Neural cell (in vitro differentiated cells): Measurements from ENCODE around the gene PDLIM5. TPM values are rescaled to one million over a fixed set of nuclear protein-coding genes. Genes with fewer than 3 reads are reported as not detected.

Source experiments
- H2AFZ ChIP-seq: fragments of 200-600, 300-800 bp; sonication (generic), shearing (Covaris generic); 2 replicates; pipeline ENCODE4 v1.6.0; 2014; ENCODE audit warnings: low read depth, mild to moderate bottlenecking, antibody characterized with exemption, low read length, moderate library complexity
- H3F3A ChIP-seq: fragments of 200-600 bp; shearing (Covaris generic); 2 replicates; pipeline ENCODE4 v1.6.1; 2016; ENCODE audit warnings: mild to moderate bottlenecking, moderate library complexity, mixed read lengths, antibody characterized with exemption, low read length; ENCODE audit not compliant: insufficient read depth, poor library complexity, severe bottlenecking
- H3K27ac ChIP-seq: fragments of 200-600, 300-800 bp; sonication (generic), shearing (Covaris generic); 2 replicates; pipeline ENCODE4 v1.5.1; 2014; ENCODE audit warnings: mild to moderate bottlenecking, low read length, moderate library complexity
- H3K27me3 ChIP-seq: fragments of 300-800, 200-600 bp; sonication (generic), shearing (Covaris generic); 2 replicates; pipeline ENCODE4 v1.6.0; 2014; ENCODE audit warnings: mild to moderate bottlenecking, low read depth, low read length, moderate library complexity; ENCODE audit not compliant: insufficient read depth
- H3K36me3 ChIP-seq: fragments of 300-800, 200-600 bp; sonication (generic), shearing (Covaris generic); 2 replicates; pipeline ENCODE4 v1.5.1; 2014; ENCODE audit warnings: mild to moderate bottlenecking, antibody characterized with exemption, low read length, moderate library complexity; ENCODE audit not compliant: insufficient read depth
- H3K4me2 ChIP-seq: fragments of 300-800, 200-600 bp; sonication (generic), shearing (Covaris generic); 2 replicates; pipeline ENCODE4 v1.6.0; 2014; ENCODE audit warnings: mild to moderate bottlenecking, low read length
- H3K4me3 ChIP-seq: fragments of 300-800, 200-600 bp; sonication (generic), shearing (Covaris generic); 2 replicates; pipeline ENCODE4 v1.5.1; 2014; ENCODE audit warnings: mild to moderate bottlenecking, low read length, moderate library complexity
- H3K79me2 ChIP-seq: fragments of 200-600 bp; shearing (Covaris generic); replicated peaks from 2 replicates; pipeline ENCODE4 v1.6.0; 2014; ENCODE audit warnings: mild to moderate bottlenecking, low read length, moderate library complexity; ENCODE audit not compliant: insufficient read depth
- H3K9ac ChIP-seq: fragments of 300-800, 200-600 bp; sonication (generic), shearing (Covaris generic); 2 replicates; pipeline ENCODE4 v1.6.1; 2016; ENCODE audit warnings: mild to moderate bottlenecking, low read length, mixed read lengths
- H3K9me2 ChIP-seq: fragments of 200-600 bp; shearing (Covaris generic); 2 replicates; pipeline ENCODE4 v1.6.1; 2016; ENCODE audit warnings: mild to moderate bottlenecking, low read length, mixed read lengths; ENCODE audit not compliant: insufficient read depth
- H3K9me3 ChIP-seq: fragments of 200-600, 300-800 bp; sonication (generic), shearing (Covaris generic); 2 replicates; pipeline ENCODE4 v1.6.1; 2016; ENCODE audit warnings: mild to moderate bottlenecking, mixed run types, low read length, moderate library complexity, mixed read lengths
- H4K20me1 ChIP-seq: fragments of 200-600 bp; shearing (Covaris generic); 2 replicates; pipeline ENCODE4 v1.6.1; 2016; ENCODE audit warnings: mild to moderate bottlenecking, mixed run types; ENCODE audit not compliant: insufficient read depth
- EP300 ChIP-seq: fragments of 450-650 bp; conservative IDR thresholded peaks from 2 replicates; pipeline ENCODE4 v1.6.1; 2014; ENCODE audit warnings: antibody characterized with exemption, mild to moderate bottlenecking, moderate library complexity; ENCODE audit not compliant: poor library complexity, severe bottlenecking
- EZH2 ChIP-seq: fragments of 200-600, 300-800 bp; shearing (Covaris generic), sonication (generic); IDR thresholded peaks from 2 replicates; pipeline ENCODE4 v1.6.1; 2014; ENCODE audit warnings: antibody characterized with exemption, low read length, borderline replicate concordance, mild to moderate bottlenecking; ENCODE audit not compliant: insufficient read depth, poor library complexity, severe bottlenecking
- MXI1 ChIP-seq: fragments of 450-650 bp; conservative IDR thresholded peaks from 2 replicates; pipeline ENCODE4 v1.6.1; 2014; ENCODE audit warnings: antibody characterized with exemption, mild to moderate bottlenecking; ENCODE audit not compliant: poor library complexity, severe bottlenecking
- POLR2AphosphoS5 ChIP-seq: IDR thresholded peaks from 2 replicates; pipeline ENCODE4 v1.6.1; 2012
- RAD21 ChIP-seq: fragments of 450-650 bp; conservative IDR thresholded peaks from 2 replicates; pipeline ENCODE4 v1.6.1; 2014; ENCODE audit warnings: antibody characterized with exemption, mild to moderate bottlenecking, moderate library complexity
- SMC3 ChIP-seq: fragments of 450-650 bp; conservative IDR thresholded peaks from 2 replicates; pipeline ENCODE4 v1.6.1; 2014; ENCODE audit warnings: antibody characterized with exemption, mild to moderate bottlenecking, moderate library complexity; ENCODE audit not compliant: poor library complexity
- TAF1 ChIP-seq: IDR thresholded peaks from 2 replicates; pipeline ENCODE4 v1.6.1; 2012; ENCODE audit warnings: low read depth
- polyA plus RNA-seq: library from polyadenylated mRNA; depleted of rRNA; stranded (reverse); fragments of >200 nt; gene quantifications from 2 replicates; pipeline ENCODE4 v1.2.3, GENCODE V29; 2014
- TF ChIP-seq, protein P1 (sequence below): fragments of 450-650 bp; IDR thresholded peaks from 2 replicates; pipeline ENCODE4 v1.5.1; 2014; ENCODE audit warnings: antibody characterized with exemption, mild to moderate bottlenecking, moderate library complexity; ENCODE audit not compliant: poor library complexity, severe bottlenecking
- TF ChIP-seq, protein P2 (sequence below): IDR thresholded peaks from 2 replicates; pipeline ENCODE4 v1.6.1; 2012; ENCODE audit warnings: borderline replicate concordance

PDLIM5 gene
- polyA plus RNA-seq, 1 donor from 2014 or later: 1.6 TPM

DNA sequence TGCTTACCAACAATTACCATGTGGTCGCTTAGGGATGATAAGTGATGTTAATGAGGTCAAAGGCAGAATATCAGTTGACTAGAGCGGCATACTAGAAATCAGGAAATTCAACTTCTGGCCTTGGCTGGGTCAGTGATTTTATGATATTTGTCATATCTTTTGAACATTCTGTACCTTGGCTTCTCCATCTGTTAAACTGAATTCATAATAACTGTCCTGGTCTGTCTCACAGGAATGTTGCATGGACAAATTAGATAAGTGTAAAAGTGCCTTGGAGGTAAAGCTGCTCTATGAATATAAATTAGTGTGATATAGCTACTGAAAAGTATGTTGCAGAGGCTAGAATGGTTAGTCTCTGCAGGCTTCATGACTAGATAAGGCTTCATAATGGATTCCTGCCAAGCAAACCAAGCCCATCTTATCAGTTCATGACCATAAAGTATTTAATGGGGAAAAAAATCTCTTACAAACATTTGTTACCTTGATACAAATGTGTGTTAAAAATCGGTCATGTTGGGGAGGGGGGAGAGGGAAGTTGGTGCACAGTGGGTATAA is 201.4 kb downstream of the PDLIM5 start:
- Histone ChIP-seq H3K79me2 (no peaks in the 10 kb centered on the region), H4K20me1 (no peaks in the 10 kb centered on the region)

DNA sequence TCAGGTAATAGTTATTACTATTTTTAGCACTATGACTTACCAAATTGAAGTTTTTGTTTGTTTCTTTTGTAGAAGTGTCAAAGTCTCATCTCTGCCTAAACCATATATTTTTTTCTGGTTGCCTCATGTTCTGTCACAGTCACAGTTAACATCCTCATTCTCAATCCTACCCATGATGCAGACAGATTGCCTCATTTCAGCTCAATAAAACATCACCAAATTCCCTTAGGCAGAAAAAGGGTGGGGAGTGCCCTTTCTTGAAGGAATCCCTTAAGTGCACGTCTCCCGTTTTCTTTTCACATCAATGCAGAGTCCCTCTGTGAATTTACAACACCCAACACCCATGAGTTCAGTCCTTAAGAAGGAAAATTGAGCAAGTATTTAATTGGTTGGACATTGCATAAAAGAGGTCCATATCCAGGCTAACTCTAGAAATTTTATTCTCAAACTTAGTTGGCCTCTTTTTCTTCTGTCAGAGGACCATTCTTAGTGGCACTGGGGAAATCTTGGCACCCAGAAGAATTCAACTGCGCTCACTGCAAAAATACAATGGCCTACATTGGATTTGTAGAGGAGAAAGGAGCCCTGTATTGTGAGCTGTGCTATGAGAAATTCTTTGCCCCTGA is 202.4 kb downstream of the PDLIM5 start:
- H2AFZ ChIP-seq: no peak overlapping the region
- H3K27ac ChIP-seq: no peak overlapping the region
- TF ChIP-seq, protein P1, sequence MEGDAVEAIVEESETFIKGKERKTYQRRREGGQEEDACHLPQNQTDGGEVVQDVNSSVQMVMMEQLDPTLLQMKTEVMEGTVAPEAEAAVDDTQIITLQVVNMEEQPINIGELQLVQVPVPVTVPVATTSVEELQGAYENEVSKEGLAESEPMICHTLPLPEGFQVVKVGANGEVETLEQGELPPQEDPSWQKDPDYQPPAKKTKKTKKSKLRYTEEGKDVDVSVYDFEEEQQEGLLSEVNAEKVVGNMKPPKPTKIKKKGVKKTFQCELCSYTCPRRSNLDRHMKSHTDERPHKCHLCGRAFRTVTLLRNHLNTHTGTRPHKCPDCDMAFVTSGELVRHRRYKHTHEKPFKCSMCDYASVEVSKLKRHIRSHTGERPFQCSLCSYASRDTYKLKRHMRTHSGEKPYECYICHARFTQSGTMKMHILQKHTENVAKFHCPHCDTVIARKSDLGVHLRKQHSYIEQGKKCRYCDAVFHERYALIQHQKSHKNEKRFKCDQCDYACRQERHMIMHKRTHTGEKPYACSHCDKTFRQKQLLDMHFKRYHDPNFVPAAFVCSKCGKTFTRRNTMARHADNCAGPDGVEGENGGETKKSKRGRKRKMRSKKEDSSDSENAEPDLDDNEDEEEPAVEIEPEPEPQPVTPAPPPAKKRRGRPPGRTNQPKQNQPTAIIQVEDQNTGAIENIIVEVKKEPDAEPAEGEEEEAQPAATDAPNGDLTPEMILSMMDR: no peak
- TF ChIP-seq, protein P2, sequence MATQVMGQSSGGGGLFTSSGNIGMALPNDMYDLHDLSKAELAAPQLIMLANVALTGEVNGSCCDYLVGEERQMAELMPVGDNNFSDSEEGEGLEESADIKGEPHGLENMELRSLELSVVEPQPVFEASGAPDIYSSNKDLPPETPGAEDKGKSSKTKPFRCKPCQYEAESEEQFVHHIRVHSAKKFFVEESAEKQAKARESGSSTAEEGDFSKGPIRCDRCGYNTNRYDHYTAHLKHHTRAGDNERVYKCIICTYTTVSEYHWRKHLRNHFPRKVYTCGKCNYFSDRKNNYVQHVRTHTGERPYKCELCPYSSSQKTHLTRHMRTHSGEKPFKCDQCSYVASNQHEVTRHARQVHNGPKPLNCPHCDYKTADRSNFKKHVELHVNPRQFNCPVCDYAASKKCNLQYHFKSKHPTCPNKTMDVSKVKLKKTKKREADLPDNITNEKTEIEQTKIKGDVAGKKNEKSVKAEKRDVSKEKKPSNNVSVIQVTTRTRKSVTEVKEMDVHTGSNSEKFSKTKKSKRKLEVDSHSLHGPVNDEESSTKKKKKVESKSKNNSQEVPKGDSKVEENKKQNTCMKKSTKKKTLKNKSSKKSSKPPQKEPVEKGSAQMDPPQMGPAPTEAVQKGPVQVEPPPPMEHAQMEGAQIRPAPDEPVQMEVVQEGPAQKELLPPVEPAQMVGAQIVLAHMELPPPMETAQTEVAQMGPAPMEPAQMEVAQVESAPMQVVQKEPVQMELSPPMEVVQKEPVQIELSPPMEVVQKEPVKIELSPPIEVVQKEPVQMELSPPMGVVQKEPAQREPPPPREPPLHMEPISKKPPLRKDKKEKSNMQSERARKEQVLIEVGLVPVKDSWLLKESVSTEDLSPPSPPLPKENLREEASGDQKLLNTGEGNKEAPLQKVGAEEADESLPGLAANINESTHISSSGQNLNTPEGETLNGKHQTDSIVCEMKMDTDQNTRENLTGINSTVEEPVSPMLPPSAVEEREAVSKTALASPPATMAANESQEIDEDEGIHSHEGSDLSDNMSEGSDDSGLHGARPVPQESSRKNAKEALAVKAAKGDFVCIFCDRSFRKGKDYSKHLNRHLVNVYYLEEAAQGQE: no peak
- TF ChIP-seq RAD21: no peak
- TF ChIP-seq EP300: no peak
- no peak for TF ChIP-seq POLR2AphosphoS5
- TF ChIP-seq EZH2: no peak
- TF ChIP-seq SMC3: no peak
- no peak for TF ChIP-seq MXI1
- no peak for TF ChIP-seq TAF1
- H3K9me2 ChIP-seq: no peaks in the 10 kb centered on the region
- H3F3A ChIP-seq: no peaks in the 10 kb centered on the region
- H3K79me2 ChIP-seq: no peaks in the 10 kb centered on the region
- H3K27me3 ChIP-seq: no peaks in the 10 kb centered on the region
- no peaks in the 10 kb centered on the region for H3K36me3 ChIP-seq
- H3K4me2 ChIP-seq: no peak overlapping the region
- no peaks in the 10 kb centered on the region for H4K20me1 ChIP-seq
- H3K4me3 ChIP-seq: no peak overlapping the region
- H3K9ac ChIP-seq: no peak overlapping the region
- no peaks in the 10 kb centered on the region for H3K9me3 ChIP-seq

More for the DNA sequence above, 201.4 kb downstream of the PDLIM5 start:
- H3K27me3 ChIP-seq: no peaks in the 10 kb centered on the region
- no peak overlapping the region for H2AFZ ChIP-seq
- no peaks in the 10 kb centered on the region for H3K9me3 ChIP-seq
- no peak overlapping the region for H3K27ac ChIP-seq
- H3K36me3 ChIP-seq: no peaks in the 10 kb centered on the region
- H3K9ac ChIP-seq: no peak overlapping the region
- H3K9me2 ChIP-seq: no peaks in the 10 kb centered on the region
- H3F3A ChIP-seq: no peaks in the 10 kb centered on the region
- TF ChIP-seq EZH2 (no peak), POLR2AphosphoS5 (no peak), RAD21 (no peak), SMC3 (no peak), MXI1 (no peak), TAF1 (no peak), EP300 (no peak)
- TF ChIP-seq, protein P2: no peak
- TF ChIP-seq, protein P1: no peak
- no peak overlapping the region for H3K4me2 ChIP-seq
- no peak overlapping the region for H3K4me3 ChIP-seq
